HG02763 (cell line): ENCODE data around the gene CRTAC1.

Source experiments
- ATAC-seq: cut with Tn5 transposase; IDR thresholded peaks from one replicate; pipeline ENCODE4 v1.9.1; 2021; ENCODE audit warnings: mild to moderate bottlenecking, moderate library complexity; ENCODE audit not compliant: unreplicated experiment

Gene CRTAC1

GRCh38 chr10:97975598-97975997, 54.8 kb downstream of the CRTAC1 start:
- ATAC-seq, result no peak

- no peak for ATAC-seq
These were observed 55.6 kb downstream of the CRTAC1 start for GRCh38 chr10:97974526-97975525.

DNA sequence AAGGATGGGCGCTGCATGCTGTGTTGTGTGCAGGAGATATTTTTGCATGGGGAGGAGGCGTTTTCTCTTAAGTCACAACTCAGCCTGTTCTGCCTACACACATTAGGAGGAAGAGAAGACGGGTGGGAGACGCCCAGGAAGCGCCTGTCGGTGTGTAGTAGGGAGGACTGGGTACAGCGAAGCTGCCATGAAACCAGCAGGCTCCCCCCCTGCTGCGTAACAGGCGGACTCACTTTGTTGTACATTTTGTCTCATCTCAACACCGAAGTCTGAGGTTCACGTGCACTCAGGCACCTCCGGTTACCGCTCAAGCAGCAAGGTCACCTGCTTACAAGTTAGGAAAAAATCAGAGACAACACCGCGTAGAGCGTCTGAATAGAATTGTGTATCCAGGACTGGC, 56.3 kb downstream of the CRTAC1 start:
- no peak for ATAC-seq

- ATAC-seq, result no peak
These were observed 60.8 kb downstream of the CRTAC1 start for GRCh38 chr10:97969538-97970079.

GRCh38 chr10:97964748-97965147, 65.7 kb downstream of the CRTAC1 start:
- ATAC-seq, result no peak

- no peak for ATAC-seq
These were observed 68.5 kb downstream of the CRTAC1 start for GRCh38 chr10:97961945-97962344.

DNA sequence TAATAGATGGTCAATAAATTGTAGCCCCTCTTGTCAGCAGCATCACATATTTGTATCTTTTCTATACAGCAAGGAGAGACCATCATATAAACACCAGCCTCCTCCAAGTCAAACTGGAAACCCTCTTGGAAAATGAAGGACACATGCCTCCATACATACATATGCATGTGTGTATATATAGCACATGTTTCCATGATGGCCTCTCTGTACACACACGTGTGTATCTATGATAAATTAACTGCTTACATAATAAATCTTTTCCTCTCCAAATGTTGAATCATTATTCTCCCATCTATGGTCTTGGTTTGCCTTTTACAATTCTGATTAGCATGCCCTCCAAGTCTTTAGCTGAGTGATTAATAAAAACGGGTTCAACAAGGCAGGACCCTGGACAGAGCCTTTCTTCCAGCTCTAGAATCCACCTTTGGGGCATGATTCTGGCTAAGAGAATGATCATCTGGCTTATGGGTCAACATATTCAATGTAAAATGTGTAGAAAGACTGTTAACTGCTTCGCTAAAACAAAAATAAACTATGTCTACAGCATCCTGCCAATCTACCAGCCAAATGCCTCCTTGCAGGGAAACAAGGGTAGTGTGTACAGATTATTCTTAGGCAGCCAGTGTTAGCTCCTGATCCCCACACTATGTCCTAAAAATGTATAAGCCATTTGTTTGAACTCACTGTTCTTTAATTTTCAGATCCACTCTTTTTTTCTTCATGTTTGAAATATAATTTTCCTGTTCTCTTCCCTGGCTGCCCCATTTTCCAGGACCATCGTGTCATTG, 70.0 kb downstream of the CRTAC1 start:
- ATAC-seq, result no peak

GRCh38 chr10:97949462-97949861, 81.0 kb downstream of the CRTAC1 start:
- no peak for ATAC-seq

- no peak for ATAC-seq
These were observed 81.6 kb downstream of the CRTAC1 start for GRCh38 chr10:97948822-97949221.

DNA sequence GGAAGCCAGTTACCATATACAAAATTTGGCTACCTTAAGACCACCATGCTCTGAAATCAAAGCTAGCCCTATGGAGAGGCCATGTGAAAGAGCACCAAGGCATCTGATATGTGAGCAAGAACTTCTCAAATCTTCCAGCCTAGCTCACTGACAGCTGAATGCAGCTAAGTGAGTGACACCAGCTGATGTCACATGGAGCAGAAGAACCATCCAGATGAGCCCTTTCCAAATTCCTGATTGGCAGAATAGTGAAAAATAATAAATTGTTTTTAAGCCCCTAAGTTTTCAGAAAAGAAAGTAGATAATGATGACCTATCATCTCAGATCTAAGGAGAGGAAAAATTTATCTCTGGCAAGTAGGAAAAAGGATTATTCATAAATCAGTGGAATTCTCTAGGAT, 85.6 kb downstream of the CRTAC1 start:
- ATAC-seq, result no peak

DNA sequence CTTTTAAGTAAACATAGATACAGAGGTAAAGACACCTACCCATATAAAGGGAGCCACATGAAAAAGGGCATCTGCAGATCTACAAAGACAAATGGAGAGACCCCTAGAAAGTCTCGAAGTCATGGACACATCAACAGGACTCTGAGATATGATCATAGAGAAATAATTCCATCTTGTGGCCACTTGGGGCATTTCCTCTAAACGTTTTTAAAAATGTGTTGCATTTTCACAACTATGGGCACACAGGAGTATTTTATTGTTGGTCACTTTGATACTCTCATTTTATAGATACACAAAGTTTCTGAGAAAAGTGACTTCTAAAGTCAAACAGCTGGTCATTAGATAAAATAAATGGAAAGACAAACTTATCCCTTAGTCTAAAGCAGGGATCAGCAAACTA, 87.1 kb downstream of the CRTAC1 start:
- ATAC-seq, result no peak

- no peak for ATAC-seq
These were observed 89.9 kb downstream of the CRTAC1 start for GRCh38 chr10:97940534-97940933.

DNA sequence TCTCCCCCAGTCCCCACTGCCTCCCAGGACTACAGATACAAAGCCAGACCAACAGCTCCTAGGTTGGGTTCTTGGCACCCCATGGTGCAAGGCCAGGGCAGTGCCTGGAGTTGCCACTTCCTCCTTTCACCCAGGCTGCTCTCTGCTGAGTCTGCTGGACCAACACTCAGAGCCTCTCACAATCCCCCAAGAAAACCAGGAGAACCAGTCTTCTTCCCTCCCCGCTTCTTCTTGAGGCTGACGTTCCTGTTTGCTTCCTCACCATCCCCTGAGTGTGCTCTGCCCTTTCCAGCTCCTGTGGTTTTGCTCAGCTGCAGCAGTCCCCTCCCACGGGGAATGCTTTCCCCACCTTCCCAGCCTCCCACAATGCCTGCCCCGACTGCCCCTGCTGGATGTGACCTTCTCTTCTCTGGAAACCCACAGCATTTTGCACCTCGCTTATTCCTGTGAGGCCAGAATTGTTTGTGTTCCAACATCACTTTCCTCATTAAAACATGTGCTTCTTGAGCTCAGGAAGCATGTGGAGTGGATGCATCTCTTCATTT, 90.9 kb downstream of the CRTAC1 start:
- no peak for ATAC-seq

DNA sequence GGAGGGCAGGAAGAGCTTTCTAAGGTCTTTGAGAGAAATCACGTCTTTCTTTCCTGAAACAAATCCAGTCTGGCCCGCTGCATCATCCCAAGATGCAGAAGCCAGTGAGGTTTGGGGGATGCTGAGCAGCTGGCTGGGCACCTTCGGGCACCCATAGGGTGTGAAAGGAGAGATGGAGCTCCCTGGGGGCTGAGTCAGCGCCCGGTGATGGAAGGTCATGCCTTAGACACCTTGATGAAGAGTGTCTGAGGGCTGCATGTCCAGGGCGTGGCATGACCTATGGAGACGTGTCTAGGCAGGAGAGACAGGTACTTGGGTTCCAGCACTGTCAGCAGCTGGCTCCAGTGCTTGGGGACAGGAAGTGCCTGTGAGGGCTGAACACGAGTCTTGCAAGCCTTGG, 92.5 kb downstream of the CRTAC1 start:
- ATAC-seq, result no peak

DNA sequence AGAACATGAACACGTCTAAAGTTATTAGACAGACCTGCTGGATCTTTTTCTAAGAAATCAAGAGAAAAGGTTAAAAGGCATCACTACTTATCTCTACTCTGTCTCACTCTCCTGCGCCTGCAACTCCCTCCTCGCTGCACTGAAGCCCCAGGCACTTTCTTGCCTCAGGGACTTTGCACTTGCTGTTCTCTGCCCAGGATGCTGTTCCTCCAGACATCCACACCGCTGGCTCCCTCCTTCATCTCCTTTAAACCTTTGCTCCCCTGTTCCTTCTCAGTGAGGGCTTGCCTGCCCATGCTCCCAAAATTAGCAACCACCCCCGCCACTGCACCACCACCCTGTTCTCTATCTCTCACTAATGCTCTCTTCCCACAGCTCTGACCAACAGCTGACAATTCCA, 93.4 kb downstream of the CRTAC1 start:
- no peak for ATAC-seq

DNA sequence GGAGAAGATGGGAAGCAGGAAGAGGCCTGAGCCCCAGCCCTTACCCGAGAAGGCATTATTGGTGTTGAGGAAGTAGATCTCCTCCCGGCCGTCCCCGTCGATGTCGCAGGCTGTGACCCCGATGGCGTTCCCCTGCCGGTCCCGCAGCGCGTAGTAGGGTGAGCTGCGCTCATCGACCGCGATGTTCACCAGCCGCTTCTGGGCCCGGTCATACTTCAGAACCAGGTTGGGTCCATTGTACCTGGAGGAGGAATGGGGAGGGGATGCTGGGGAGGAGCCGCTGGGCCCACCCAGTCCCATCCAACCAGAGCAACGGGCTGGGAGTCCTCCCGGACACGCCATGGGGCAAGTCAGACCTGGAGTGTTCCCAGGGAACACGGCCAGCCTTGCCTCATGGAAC, 94.3 kb downstream of the CRTAC1 start:
- no peak for ATAC-seq

GRCh38 chr10:97932932-97933530, 97.4 kb downstream of the CRTAC1 start:
- ATAC-seq, result no peak

- ATAC-seq, result no peak
These were observed 99.4 kb downstream of the CRTAC1 start for GRCh38 chr10:97931041-97931440.

GRCh38 chr10:97928897-97929296, 101.5 kb downstream of the CRTAC1 start:
- no peak for ATAC-seq

DNA sequence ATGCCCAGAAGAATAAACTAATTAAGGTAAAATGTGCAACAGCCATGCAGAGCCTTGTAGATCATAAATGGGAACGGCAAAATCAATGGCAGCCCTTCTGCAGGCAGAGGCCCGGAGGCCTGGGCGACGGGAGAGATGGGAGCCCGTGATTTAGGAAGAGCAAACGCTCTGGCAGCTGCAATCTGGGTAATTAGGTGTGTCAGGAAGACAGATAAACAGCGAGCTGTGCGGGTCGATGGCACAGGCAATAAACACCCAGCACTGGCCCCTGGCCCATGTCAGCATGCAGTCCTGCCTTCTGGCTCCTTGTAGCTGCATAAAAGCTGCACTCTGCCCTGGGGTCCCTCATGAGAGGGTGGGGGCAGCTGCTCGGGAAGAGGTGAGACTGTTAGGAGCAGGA, 102.8 kb downstream of the CRTAC1 start:
- ATAC-seq, result no peak

- no peak for ATAC-seq
These were observed 104.4 kb downstream of the CRTAC1 start for GRCh38 chr10:97926055-97926454.
